Measurements from ENCODE around the gene CRYZL1. TPM values are rescaled to one million over a fixed set of nuclear protein-coding genes. Genes with fewer than 3 reads are reported as not detected.

CRYZL1 gene
- total RNA-seq, 2 experiments from 2014 or later = 27.4 to 32.7 TPM

- ChIA-PET POLR2A (no interaction called here), CTCF (interaction anchor here (0.6 kb wide), 1 partner anchor 803 kb away, joined by 3 read pairs; no protein-coding TSS in a partner anchor)
These were observed 91.4 kb downstream of the CRYZL1 start for GRCh38 chr21:33549848-33550771.

GRCh38 chr21:33546086-33546485 is 95.5 kb downstream of the CRYZL1 start:
- ChIA-PET POLR2A (no interaction called here), CTCF (no interaction called here)

GRCh38 chr21:33544451-33545195 is 96.9 kb downstream of the CRYZL1 start:
- ChIA-PET POLR2A (interaction anchor here (0.7 to 1.0 kb wide), 2 partner anchors 32 to 44 kb away, joined by 3 to 5 read pairs; partner anchors contain the start of gene DONSON), CTCF (no interaction called here)

- ChIA-PET CTCF (interaction anchor here (0.6 to 3.3 kb wide), 4 partner anchors 15 to 772 kb away, joined by 3 to 7 read pairs (median 4); partner anchors contain the start of gene PAXBP1), POLR2A (interaction anchor here (0.5 to 3.7 kb wide), 7 partner anchors 8 to 505 kb away, joined by 3 to 18 read pairs (median 5); partner anchors contain the start of genes DONSON, IFNAR1 and TMEM50B)
These were observed 97.9 kb downstream of the CRYZL1 start for GRCh38 chr21:33543505-33544129.

GRCh38 chr21:33542640-33543504 is 98.7 kb downstream of the CRYZL1 start, which contains the start of gene SON:
Gene SON, plus strand, starts transcription at chr21:33543038. Its CDS starts 55 bp downstream, at chr21:33543093.
- ChIA-PET POLR2A (interaction anchor here (0.5 to 3.7 kb wide), 8 partner anchors 9 to 504 kb away, joined by 3 to 18 read pairs (median 4); partner anchors contain the start of genes DONSON, IFNAR1 and TMEM50B), CTCF (interaction anchor here (0.6 to 3.3 kb wide), 4 partner anchors 15 to 771 kb away, joined by 3 to 7 read pairs (median 4); partner anchors contain the start of gene PAXBP1)

GRCh38 chr21:33541756-33542639 is 99.5 kb downstream of the CRYZL1 start, which contains the start of gene GART:
Gene GART, minus strand, starts transcription at chr21:33542117. Its CDS starts 2,802 bp downstream, at chr21:33539315.
- CTCF ChIA-PET = interaction anchor here (3.3 kb wide), 1 partner anchor 16 kb away, joined by 7 read pairs; no protein-coding TSS in a partner anchor
- POLR2A ChIA-PET = interaction anchor here (0.7 to 3.7 kb wide), 5 partner anchors 10 to 766 kb away, joined by 3 to 18 read pairs (median 4); partner anchors contain the start of genes DONSON and TMEM50B

- CTCF ChIA-PET = interaction anchor here (3.3 kb wide), 1 partner anchor 17 kb away, joined by 7 read pairs; no protein-coding TSS in a partner anchor
- POLR2A ChIA-PET = interaction anchor here (0.6 to 3.7 kb wide), 5 partner anchors 10 to 135 kb away, joined by 3 to 18 read pairs (median 4); partner anchors contain the start of genes DONSON and TMEM50B
These were observed 100.3 kb downstream of the CRYZL1 start for GRCh38 chr21:33541105-33541711.

- ChIA-PET CTCF (interaction anchor here (3.3 kb wide), 1 partner anchor 18 kb away, joined by 7 read pairs; no protein-coding TSS in a partner anchor), POLR2A (interaction anchor here (0.6 to 3.7 kb wide), 3 partner anchors 47 to 135 kb away, joined by 4 to 18 read pairs (median 5); partner anchors contain the start of genes DONSON and TMEM50B)
These were observed 100.8 kb downstream of the CRYZL1 start for GRCh38 chr21:33540711-33541104.

GRCh38 chr21:33539616-33540015 is 101.9 kb downstream of the CRYZL1 start:
- CTCF ChIA-PET = no interaction called here
- POLR2A ChIA-PET = no interaction called here

Other genes starting within 250 kb of the CRYZL1 start
- 1 to 10 TPM in 1 of 2 experiments, under 1 TPM in 1; 0.95 to 1.4 TPM for gene IFNGR2, start 238.3 kb downstream of the CRYZL1 start, total RNA-seq
- 10 to 100 TPM; 14.9 to 16.7 TPM for gene TMEM50B, start 161.8 kb downstream of the CRYZL1 start, total RNA-seq
- gene DNAJC28, start 150.0 kb downstream of the CRYZL1 start, total RNA-seq = under 1 TPM; 0.36 to 0.57 TPM
- 100 to 1,000 TPM; 235 to 236 TPM for gene GART, start 99.6 kb downstream of the CRYZL1 start, total RNA-seq
- gene SON, start 98.7 kb downstream of the CRYZL1 start, total RNA-seq = 100 to 1,000 TPM; 312 to 316 TPM
- gene DONSON, start 53.1 kb downstream of the CRYZL1 start, total RNA-seq = 10 to 100 TPM; 41.9 to 45.5 TPM
- 1 to 10 TPM; 4.8 TPM for gene ITSN1, start 760 bp upstream of the CRYZL1 start, total RNA-seq

Measured in activated CD8-positive, alpha-beta memory T cell treated with anti-CD3 and anti-CD28 coated beads for 36 hours (primary cell).